Activated naive CD4-positive, alpha-beta T cell treated with Interleukin-2 at 50 U/mL for 16 hours (primary cell): ENCODE measurements around the gene REEP2.
"Not testable (repeated sequence)": the region's sequence is repeated elsewhere in the genome, so short reads cannot be mapped to it uniquely, and the experiment has no call there.

Experiments
- DNase-seq: peaks from one replicate; pipeline ENCODE4 v3.0.0-alpha.2; 2020

The REEP2 gene, protein sequence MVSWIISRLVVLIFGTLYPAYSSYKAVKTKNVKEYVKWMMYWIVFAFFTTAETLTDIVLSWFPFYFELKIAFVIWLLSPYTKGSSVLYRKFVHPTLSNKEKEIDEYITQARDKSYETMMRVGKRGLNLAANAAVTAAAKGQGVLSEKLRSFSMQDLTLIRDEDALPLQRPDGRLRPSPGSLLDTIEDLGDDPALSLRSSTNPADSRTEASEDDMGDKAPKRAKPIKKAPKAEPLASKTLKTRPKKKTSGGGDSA

DNA sequence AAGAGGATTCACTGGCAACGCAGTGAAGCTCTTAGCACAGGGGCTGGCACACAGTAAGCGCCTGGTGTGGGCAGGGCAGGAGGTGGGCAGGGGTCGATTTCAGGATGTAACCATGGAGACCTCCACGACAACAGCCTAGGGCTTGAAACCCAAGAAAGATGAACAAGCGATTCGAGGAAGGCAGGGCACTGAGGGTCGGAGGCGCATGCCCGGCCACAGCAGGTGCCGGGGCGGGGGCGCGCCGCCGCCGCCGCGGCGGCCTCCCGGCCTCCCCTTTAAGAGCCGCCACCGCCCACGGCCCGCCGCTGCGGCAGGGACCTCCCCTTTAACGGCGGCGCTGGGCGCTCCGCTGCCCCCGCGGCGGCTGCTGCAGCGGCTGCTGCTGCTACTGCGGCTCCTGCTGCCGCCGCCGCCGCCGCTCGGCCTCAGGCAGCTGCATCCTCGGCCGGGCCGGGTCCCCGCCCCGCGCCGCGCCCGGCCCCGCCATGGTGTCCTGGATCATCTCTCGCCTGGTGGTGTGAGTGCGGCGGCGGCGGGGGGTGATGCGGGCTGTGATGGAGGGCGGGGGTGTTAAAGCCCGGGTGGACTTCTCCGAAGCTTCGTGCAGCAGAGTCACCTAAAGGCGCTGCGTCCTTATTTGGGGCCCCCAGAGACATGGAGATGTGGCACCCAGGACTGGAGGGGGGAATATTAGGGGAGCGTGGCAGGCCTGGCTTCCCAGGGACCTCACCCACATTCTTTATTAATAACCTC lies at the start of gene REEP2:
Gene REEP2 (plus strand): TSS at position 334 of the 753 bp plus-strand sequence. CDS start 152 bp downstream, at position 486.
- peak; percentile 77 for DNase-seq

GRCh38 chr5:138389332-138389731 lies 49.5 kb upstream of the REEP2 start:
- no peak for DNase-seq

DNA sequence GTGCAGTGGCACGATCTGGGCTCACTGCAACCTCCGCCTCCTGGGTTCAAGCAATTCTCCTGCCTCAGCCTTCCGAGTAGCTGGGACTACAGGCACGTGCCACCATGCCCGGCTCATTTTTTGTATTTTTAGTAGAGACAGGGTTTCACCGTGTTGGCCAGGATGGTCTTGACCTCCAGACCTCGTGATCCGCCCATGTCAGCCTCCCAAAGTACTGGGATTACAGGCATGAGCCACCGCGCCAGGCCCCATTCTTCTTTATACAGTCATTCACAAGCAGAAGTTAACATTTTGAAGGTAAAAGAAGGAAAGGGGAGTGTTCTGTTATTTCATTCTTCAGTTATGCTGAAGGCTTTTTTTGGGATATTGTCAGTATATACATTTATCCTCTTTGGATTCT lies 48.9 kb upstream of the REEP2 start:
- not testable (repeated sequence) for DNase-seq

DNA sequence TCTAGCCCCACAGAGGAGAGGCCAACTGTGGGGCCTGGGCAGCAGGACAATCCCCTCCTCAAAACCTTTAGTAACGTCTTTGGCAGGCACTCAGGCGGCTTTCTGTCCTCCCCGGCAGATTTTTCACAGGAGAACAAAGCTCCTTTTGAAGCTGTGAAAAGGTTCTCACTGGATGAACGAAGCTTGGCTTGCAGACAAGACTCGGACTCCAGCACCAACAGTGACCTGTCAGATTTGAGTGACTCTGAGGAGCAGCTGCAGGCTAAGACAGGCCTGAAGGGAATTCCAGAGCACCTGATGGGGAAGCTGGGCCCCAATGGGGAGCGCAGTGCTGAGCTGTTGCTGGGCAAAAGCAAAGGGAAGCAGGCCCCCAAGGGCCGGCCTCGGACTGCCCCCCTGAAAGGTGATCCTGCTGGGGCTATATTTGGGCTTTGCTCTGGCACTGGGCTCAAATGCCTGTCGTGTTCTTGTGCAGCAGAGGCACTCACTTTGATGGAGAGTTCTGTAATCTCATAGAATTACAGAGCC lies 46.9 kb upstream of the REEP2 start:
- no peak for DNase-seq

DNA sequence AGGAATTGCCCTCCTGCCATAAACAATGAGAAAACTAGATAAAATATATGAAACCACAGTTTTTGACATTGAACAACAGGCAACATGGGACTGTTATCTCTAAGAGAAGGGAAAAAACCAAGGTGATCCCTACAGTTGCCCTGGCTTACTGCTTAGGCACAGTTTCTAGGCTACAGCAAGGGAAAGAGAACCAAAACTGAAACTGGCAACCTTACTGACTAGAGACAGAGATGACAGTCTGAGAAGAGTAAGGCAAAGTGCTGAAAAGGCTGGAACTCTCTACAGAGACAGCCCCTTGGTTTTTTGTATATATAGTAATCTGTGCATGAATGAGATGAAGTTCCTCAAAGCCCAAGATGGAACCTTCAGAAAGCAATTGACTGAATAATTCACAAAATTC lies 36.2 kb upstream of the REEP2 start:
- DNase-seq = no peak

DNA sequence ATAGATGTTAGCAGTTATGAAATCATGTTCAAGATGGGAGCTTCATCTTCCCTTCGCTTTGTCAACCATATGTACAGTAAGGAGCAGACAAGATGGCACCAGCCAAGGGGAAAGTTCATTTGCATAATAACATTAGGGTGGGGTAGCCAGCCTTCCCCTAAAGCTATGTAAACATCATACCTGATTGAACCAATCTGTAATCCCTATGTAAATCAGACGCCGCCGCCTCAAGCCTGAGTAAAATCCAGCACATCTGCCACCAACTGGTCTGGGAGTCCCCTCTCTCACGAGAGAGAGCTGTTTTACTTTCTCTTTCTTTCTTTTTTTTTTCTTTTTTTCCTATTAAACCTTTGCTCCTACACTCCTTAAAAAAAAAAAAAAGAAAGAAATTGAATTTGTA lies 30.8 kb upstream of the REEP2 start:
- peak; percentile 8 for DNase-seq

DNA sequence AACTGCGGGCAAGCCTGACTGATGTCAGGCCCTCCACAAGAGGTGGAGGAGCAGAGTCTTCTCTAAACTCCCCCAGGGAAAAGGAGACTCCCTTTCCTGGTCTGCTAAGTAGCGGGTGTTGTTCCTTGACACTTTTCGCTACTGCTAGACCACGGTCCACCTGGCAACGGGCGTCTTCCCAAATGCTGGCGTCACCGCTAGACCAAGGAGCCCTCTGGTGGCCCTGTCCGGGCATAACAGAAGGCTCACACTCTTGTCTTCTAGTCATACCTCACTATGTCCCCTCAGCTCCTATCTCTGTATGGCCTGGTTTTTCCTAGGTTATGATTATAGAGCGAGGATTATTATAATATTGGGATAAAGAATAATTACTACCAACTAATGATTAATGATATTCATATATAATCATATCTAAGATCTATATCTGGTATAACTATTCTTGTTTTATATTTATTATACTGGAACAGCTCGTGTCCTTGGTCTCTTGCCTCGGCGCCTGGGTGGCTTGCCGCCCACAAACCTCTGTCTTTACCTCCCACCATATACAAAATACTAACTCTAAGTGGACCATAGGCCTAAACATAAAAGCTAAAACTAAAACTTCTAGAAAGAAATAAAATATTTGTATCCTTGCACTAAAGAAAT lies 27.7 kb upstream of the REEP2 start:
- peak; percentile 39 for DNase-seq

- no peak for DNase-seq
Measured at GRCh38 chr5:138418444-138418843, 20.4 kb upstream of the REEP2 start.

GRCh38 chr5:138425079-138425478 lies 13.8 kb upstream of the REEP2 start:
- DNase-seq = no peak

- no peak for DNase-seq
Measured at GRCh38 chr5:138435943-138436342, 2.9 kb upstream of the REEP2 start.

- DNase-seq = no peak
Measured at GRCh38 chr5:138438003-138438723, 694 bp upstream of the REEP2 start.

GRCh38 chr5:138439477-138440158 lies 761 bp downstream of the REEP2 start:
- no peak for DNase-seq

DNA sequence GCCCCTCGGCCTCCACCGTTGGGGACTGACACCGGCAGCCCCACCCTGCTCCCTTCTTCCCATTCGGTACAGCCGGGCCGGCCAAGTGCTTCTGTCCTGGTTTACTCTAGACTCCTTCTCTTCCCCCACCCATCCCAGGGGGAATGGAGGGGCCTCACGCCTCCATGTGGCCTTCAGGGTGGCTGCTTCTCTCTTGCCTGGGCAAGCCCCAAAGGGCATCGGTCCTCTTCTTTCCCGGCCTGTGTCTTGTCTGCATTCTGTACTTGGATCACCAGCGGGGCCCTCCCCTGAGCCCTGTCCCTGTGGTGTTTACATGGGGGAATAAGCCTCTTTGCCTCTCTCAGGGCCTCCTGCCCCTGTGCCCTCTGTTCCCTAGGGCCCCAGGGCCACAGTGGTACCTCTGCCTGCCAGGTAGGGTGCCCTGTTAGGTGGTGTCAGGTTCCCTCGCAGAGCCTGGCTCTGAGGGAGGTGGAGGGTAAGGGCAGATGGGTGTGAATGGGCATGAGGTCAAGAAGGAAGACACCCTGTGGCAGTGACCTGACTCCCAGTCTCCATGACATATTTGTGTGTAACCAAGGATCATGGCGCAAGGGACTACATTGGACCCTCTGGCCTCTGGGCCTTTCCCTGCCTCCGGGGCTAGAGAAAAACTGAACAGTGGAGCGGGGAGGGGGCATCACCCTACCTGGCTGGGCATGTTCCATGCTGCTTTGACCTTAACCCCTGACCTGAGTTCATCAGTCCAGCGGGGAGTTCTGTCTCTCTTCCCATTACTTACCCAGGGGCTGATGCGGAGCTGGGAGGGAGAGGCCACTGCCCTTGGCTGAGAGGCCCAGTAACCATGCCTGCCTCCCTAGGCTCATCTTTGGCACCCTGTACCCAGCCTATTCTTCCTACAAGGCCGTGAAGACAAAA lies 1.6 kb downstream of the REEP2 start:
- DNase-seq = no peak

GRCh38 chr5:138441221-138441620 lies 2.4 kb downstream of the REEP2 start:
- DNase-seq = no peak

- no peak for DNase-seq
Measured at GRCh38 chr5:138444078-138444773, 5.4 kb downstream of the REEP2 start.

DNA sequence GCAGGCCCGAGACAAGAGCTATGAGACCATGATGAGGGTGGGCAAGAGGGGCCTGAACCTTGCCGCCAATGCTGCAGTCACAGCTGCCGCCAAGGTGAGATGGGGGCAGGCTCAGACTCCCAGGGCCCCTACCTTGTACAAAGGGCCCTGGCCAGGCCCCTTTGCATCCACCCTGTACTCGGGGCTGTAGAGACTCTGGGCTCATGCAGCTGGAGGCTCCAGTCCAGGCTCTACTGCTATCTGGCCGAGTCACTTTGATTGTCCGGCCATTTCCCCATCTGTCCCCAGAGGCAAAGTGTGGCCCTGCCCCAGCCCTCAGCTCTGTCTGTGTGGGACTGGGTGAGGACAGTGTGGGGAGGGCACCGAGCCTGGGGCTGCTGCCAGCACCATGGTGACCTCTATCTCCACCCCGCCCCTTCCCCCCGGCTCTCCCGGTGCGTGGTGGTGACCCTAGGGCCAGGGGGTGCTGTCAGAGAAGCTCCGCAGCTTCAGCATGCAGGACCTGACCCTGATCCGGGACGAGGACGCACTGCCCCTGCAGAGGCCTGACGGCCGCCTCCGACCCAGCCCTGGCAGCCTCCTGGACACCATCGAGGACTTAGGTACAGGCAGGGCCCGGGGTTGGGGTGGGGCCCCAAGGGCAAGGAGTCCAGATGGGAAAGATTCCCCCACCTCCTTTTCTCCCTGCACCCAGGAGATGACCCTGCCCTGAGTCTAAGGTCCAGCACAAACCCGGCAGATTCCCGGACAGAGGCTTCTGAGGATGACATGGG lies 6.1 kb downstream of the REEP2 start:
- DNase-seq = no peak

DNA sequence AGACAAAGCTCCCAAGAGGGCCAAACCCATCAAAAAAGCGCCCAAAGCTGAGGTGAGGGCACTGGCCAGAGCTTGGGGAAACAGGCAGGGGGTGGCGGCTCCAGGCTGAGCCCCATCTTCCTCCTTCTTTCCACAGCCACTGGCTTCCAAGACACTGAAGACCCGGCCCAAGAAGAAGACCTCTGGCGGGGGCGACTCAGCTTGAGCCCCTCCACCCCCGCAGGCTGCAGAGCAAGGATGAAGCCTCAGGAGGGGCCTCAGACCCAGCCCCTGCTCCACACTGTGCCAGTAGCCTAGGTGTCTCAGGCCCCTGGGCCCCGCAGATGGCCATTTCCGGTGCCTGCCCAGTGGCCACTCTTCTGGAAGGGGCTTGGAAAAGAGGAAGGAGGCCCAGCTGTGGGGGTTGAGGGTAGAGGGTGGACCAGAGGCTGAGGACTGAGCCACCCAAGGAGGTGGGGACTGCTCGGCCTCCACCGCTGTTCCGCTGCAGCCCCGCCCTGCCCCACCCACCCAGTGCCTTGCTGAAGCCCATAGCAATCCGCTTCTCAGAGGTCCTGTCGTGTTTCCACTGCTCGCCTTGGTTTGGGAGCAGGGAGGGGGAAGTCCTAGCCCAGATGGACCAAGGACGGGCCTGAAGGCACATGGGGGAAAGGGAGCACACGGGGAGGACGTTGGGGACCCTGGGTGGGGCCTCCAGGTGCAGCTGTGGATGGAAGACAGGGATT lies 6.9 kb downstream of the REEP2 start:
- no peak for DNase-seq

- no peak for DNase-seq
Measured at GRCh38 chr5:138448070-138448469, 9.2 kb downstream of the REEP2 start.
